NCI-H1436 treated with DMSO at 0.1 percent for 48 hours (cell line): ENCODE results near the gene KPNA1.

Source experiments
- DNase-seq: peaks from one replicate; lab custom pipeline; 2025; lab: John Stamatoyannopoulos, UW

The KPNA1 gene

DNA sequence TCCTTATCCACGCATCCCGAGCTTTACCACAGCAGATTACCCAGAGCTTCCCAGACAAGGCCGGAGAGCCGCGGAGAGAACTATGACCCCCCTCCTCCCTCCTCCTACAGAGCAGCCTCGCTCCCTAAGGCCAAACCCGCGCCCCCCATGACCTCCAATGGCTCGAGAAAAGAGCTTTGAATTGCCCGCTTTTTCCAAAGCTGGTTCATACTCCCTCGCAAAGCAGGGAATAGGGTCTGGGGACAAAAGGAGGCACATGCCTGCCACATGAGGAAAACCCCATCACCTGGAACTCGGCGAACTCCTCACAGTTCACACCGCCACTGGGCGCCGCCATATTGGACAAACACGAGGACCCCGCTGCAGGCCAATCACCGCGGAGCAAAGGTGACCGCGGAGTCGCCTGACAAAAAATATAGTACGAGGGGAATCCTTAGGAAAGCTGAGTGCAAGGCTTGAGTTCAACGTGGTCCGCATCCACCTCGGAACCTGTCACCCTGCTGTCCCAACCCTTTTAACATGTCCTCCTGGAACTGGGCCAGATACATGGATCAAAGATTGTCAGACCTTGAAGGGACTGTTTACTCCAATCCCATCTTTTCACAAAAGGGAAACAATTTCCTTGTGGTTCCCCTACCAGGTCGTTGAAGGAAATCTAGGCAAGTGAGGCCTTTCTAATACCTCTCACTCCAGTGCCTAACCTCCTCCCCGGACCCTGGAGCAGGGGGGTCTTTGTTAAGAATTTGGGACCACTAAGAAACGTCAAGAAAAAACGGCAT, 131.7 kb downstream of the KPNA1 start, which contains the start of gene MIX23:
Gene MIX23, minus strand, starts transcription at position 344 of the 779 bp plus-strand sequence. Its CDS starts 7 bp downstream, at position 337.
- DNase-seq, result peak; percentile 90

DNA sequence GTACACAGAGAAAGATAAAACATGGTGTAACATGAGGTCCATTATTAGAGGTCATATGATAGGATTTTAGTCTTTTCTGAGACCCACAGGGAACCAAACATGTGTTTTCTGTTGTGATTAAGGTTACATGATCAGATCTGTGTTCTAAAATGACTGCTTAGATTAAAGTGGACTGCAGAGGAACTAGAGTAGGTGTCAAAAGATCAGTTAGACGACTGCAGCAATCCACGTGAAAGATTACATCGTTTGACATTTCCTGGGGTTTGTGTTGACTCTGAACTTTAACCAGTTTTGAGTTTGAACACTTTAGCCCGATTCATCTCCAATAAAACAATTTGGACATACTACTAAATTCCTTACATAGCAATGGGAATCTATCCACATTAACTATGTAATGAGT, 136.8 kb downstream of the KPNA1 start:
- no peak for DNase-seq

DNA sequence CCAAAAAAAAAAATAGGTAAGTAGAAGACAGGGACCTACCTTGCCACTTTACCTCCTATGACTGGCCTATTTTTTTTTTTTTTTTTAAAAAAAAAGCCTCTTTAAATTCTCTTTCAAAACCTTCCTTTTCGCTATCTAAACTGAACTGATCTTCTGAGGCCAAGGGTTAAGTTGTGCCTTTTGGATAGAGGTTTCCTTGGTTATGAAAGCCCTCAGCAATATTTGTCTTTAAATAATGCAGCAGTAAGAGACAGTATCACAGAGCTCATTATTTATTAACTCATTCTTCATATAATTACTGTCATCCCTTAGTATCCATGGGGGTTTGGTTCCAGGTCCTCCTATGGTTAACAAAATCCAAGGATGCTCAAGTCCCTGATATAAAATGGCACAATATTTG, 140.7 kb downstream of the KPNA1 start:
- no peak for DNase-seq
